ENCODE data around the gene KIAA1328. TPM values are rescaled to one million over a fixed set of nuclear protein-coding genes. Genes with fewer than 3 reads are reported as not detected.
A peak's percentile ranks its signal among the peaks of the same experiment; 100 is the strongest.

KIAA1328 gene
- polyA plus RNA-seq, 1 donor (not counting 4 experiments of a cell fraction or from before 2014, with no cell fraction given) = 5.5 TPM

- Histone ChIP-seq H3K9me3 (ENCODE audit: control insufficient read depth, low read depth, low read length) (no peaks in the 10 kb centered on the region), H4K20me1 (ENCODE audit: control insufficient read depth, extremely low read depth, insufficient read depth, low read length) (no peaks in the 10 kb centered on the region), H3K4me2 (ENCODE audit: control insufficient read depth, extremely low read depth, insufficient read depth, low read depth, low read length) (no peak overlapping the region), H3K9ac (ENCODE audit: control insufficient read depth, extremely low read depth, insufficient read depth, low read length) (no peak overlapping the region), H3K79me2 (ENCODE audit: control insufficient read depth, insufficient read depth, low read length) (no peaks in the 10 kb centered on the region), H3K9me1 (ENCODE audit: control insufficient read depth, extremely low read depth, insufficient read depth, low read length) (no peaks in the 10 kb centered on the region), H3K4me3 (ENCODE audit: control insufficient read depth in 2 of 3, extremely low read depth in 1 of 3, insufficient read depth in 2 of 3, low read depth in 1 of 3, low read length in 3 of 3) (no peak overlapping the region), H3K36me3 (ENCODE audit: control insufficient read depth in 2 of 2, extremely low read depth in 1 of 2, insufficient read depth in 2 of 2, low read length in 2 of 2) (peaks cover 7 to 25% of the 10 kb centered on the region in 2 experiments), H3K4me1 (ENCODE audit: control insufficient read depth, extremely low read depth, insufficient read depth, low read length) (no peaks in the 10 kb centered on the region), H3K27ac (ENCODE audit: control insufficient read depth, insufficient read depth, low read length) (no peak overlapping the region), H3K27me3 (ENCODE audit: control insufficient read depth, extremely low read depth, insufficient read depth, low read length) (no peaks in the 10 kb centered on the region), H2AFZ (ENCODE audit: control insufficient read depth, low read length) (no peak overlapping the region)
- FAIRE-seq (no peak), DNase-seq (ENCODE audit: low read depth, low spot score) (no peak)
- dilution Hi-C loops (cut with MboI; ENCODE audit: extremely low pct_ligation_motif_present, low sequenced_read_pairs) = no loop called here
- TF ChIP-seq CTCF (optimal IDR thresholded peaks at IDR 0.05 in 1 of 3, IDR thresholded peaks at IDR 0.05 in 1 of 3, conservative IDR thresholded peaks at IDR 0.05 in 1 of 3; ENCODE audit: extremely low read depth in 1 of 3, insufficient read depth in 2 of 3, low read length in 3 of 3) = no peak
- TF ChIP-seq EZH2 (IDR thresholded peaks at IDR 0.05; ENCODE audit: low read length) = no peak
Observed at GRCh38 chr18:36808681-36809080, 20.2 kb upstream of the KIAA1328 start.

GRCh38 chr18:36809590-36810381 is 19.1 kb upstream of the KIAA1328 start:
- no peak overlapping the region for H3K27ac ChIP-seq (ENCODE audit: control insufficient read depth, insufficient read depth, low read length)
- peak; percentile 49 for FAIRE-seq
- DNase-seq (ENCODE audit: low read depth, low spot score) = peak; percentile 70
- no peak overlapping the region for H3K9ac ChIP-seq (ENCODE audit: control insufficient read depth, extremely low read depth, insufficient read depth, low read length)
- H2AFZ ChIP-seq (ENCODE audit: control insufficient read depth, low read length) = no peak overlapping the region
- TF ChIP-seq CTCF (optimal IDR thresholded peaks at IDR 0.05 in 1 of 3, IDR thresholded peaks at IDR 0.05 in 1 of 3, conservative IDR thresholded peaks at IDR 0.05 in 1 of 3; ENCODE audit: extremely low read depth in 1 of 3, insufficient read depth in 2 of 3, low read length in 3 of 3) (peak; percentile 62 to 80 (median 75)), EZH2 (IDR thresholded peaks at IDR 0.05; ENCODE audit: low read length) (no peak)
- peaks cover 7 to 17% of the 10 kb centered on the region in 2 experiments for H3K36me3 ChIP-seq (ENCODE audit: control insufficient read depth in 2 of 2, extremely low read depth in 1 of 2, insufficient read depth in 2 of 2, low read length in 2 of 2)
- H4K20me1 ChIP-seq (ENCODE audit: control insufficient read depth, extremely low read depth, insufficient read depth, low read length) = no peaks in the 10 kb centered on the region
- H3K4me3 ChIP-seq (ENCODE audit: control insufficient read depth in 2 of 3, extremely low read depth in 1 of 3, insufficient read depth in 2 of 3, low read depth in 1 of 3, low read length in 3 of 3) = no peak overlapping the region
- H3K4me1 ChIP-seq (ENCODE audit: control insufficient read depth, extremely low read depth, insufficient read depth, low read length) = no peaks in the 10 kb centered on the region
- no peak overlapping the region for H3K4me2 ChIP-seq (ENCODE audit: control insufficient read depth, extremely low read depth, insufficient read depth, low read depth, low read length)
- H3K27me3 ChIP-seq (ENCODE audit: control insufficient read depth, extremely low read depth, insufficient read depth, low read length) = no peaks in the 10 kb centered on the region
- H3K9me1 ChIP-seq (ENCODE audit: control insufficient read depth, extremely low read depth, insufficient read depth, low read length) = no peaks in the 10 kb centered on the region
- dilution Hi-C loops (cut with MboI; ENCODE audit: extremely low pct_ligation_motif_present, low sequenced_read_pairs) = no loop called here
- H3K79me2 ChIP-seq (ENCODE audit: control insufficient read depth, insufficient read depth, low read length) = no peaks in the 10 kb centered on the region
- H3K9me3 ChIP-seq (ENCODE audit: control insufficient read depth, low read depth, low read length) = no peaks in the 10 kb centered on the region
